HG03469 (cell line): ENCODE data around the gene CBX4.

Source experiments
- ATAC-seq: cut with Tn5 transposase; IDR thresholded peaks from one replicate; pipeline ENCODE4 v1.9.1; 2021; ENCODE audit warnings: mild to moderate bottlenecking, moderate library complexity, moderate number of reproducible peaks; ENCODE audit not compliant: unreplicated experiment

CBX4 gene

DNA sequence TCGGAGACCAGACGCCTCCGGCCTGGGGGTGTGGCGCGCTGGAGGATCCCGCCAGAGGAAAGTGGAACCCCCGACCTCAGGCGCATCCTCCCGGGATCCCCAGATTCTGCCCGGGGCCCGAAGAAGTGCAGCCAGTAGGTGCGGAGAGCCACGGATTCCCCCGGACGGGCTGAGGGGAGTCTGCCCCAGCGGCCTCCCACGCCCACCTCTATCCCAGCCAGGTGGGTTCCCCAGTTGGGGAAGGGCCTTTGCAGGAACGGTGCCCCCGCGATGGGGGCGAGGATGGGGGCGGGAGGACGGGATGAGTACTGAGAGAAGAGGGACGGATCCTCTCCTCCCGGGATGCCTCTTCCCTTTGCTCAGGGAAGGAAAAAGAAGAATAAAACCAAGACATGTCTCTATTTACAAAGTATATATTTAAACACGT is 47.5 kb downstream of the CBX4 start:
- no peak for ATAC-seq

- no peak for ATAC-seq
These were observed 48.2 kb downstream of the CBX4 start for GRCh38 chr17:79790805-79791734.

GRCh38 chr17:79789943-79790804 is 49.1 kb downstream of the CBX4 start:
- ATAC-seq = no peak

DNA sequence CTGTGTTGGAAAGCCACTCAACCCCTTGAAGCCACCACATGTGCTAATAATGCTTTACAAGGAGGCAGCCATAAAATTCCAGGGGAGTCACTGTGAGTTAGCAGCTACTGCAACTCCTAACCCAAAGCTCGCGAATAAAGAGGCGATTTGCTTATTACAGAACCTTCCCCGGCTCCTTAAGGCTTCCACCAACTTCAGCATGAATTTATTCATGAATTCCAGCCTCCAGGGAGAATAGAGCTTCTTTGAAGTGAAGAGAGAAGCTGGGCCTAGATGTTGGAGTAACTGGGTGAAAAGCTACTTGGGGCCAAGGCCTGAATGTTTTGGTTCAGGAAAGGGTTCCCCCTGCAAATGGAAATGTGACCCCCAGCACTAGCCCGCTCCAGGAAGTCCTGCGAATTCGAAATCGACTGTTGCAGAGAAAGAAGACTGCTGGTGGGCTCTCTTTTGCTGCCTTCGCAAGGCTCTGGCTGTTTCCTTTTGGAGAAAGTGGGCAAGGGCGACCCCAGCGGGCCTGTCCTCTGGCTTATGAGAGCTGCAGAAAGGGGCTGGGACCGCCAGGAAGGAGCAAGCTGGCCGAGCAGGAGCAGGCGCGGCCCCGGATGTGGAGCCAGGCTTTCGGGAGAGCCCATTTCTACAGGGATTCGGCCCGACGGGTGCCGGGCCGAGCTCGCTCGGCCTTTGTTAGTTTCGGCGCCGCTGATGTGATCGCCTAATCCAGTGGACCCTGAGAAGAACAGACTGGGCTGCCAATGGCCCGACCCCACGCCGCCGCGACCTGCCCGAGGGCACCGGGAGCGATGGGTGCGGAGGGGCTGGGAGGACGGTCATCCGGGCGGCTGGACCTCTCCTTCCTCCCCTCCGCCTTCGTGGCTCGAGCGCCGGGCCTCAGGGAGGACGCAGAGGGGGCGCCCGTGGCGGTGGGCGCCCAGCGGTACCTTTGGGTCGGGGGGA is 50.0 kb downstream of the CBX4 start:
- ATAC-seq = no peak

DNA sequence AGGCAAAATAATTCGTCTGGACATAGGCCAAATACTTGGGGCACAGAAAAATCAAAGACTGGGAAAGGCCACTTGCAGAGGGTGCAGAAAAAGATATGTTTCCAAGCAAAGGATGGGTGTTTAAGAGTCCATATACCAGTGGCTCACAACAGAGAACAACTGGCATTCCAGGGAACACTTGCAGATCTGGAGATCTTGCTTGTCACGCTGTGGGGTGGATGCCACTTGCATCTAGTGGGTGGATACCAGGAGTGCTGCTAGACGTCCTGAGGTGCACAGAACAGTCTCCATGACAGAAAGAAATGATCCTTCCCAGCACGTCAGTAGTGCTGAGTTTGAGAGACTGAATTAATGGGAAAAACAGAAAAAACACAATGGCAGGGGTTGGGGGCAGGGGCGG is 50.8 kb downstream of the CBX4 start:
- ATAC-seq = no peak

GRCh38 chr17:79786930-79787643 is 52.2 kb downstream of the CBX4 start:
- ATAC-seq = no peak

- no peak for ATAC-seq
These were observed 53.1 kb downstream of the CBX4 start for GRCh38 chr17:79785900-79786810.

DNA sequence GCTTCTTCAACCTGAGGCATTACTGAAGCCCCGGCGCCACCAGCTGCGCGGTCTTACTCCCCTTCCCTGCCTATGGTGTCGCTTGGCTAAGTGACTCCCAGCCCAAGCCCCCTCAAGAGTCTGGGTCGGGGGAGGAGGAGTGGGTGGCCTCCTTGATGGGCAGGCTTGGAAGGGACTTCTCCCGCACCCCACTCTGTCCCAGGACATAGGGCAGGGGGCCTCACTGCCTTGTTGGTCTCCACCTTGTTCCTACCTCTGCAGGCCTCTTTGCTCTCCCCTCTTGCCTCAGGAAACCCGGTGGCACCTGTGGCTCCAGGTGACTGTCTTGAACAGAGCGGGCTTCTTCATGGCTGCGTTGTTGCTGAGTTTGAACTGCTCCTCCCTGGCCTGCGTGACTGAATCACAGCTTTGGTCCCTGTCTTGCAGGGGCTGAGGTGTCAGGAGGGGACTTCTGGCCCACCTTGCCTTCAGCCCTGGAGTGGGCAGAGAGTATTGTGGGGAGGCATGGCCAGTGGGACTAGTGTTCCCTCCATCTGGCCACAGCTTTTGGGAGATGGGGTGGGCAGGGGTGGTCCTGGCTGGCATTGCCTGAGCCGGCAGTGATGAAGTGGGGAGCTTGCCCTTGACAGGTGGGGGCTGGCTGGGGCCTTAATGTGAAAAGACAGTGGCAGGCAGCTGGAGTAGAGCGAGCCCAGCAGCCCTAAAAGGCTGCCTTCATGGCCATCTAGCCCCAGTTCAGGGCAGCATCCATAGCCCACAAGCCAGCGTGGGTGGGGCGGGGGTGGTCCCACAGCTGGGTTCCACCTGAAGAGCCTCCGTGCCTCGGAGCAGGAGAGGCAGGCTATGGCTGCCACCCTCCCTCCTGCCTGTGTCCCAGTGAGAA is 54.0 kb downstream of the CBX4 start:
- ATAC-seq = no peak

- ATAC-seq = no peak
These were observed 54.8 kb downstream of the CBX4 start for GRCh38 chr17:79784353-79785016.

- no peak for ATAC-seq
These were observed 55.3 kb downstream of the CBX4 start for GRCh38 chr17:79783891-79784290.
